Measurements from ENCODE around the gene SATB2. TPM values are rescaled to one million over a fixed set of nuclear protein-coding genes. Genes with fewer than 3 reads are reported as not detected.

The SATB2 gene
- total RNA-seq, 1 experiment from 2014 or later: 7.8 TPM

- ChIA-PET CTCF (no interaction called here), POLR2A (ENCODE audit: unreplicated experiment) (no interaction called here)
- Histone ChIP-seq H3K36me3 (ENCODE audit: low read depth) (no peaks in the 10 kb centered on the region), H4K20me1 (ENCODE audit: insufficient read depth) (no peaks in the 10 kb centered on the region), H3K4me3 (no peak overlapping the region), H3K27me3 (ENCODE audit: insufficient read depth, low read depth) (no peaks in the 10 kb centered on the region), H3K4me2 (no peak overlapping the region), H3K4me1 (replicated peaks; ENCODE audit: insufficient read depth) (no peaks in the 10 kb centered on the region), H3K9me3 (ENCODE audit: insufficient read depth, low read depth) (no peaks in the 10 kb centered on the region), H3K79me2 (ENCODE audit: low read depth) (no peaks in the 10 kb centered on the region), H3K9me2 (ENCODE audit: insufficient read depth) (no peaks in the 10 kb centered on the region), H3K27ac (no peak overlapping the region), H3F3A (ENCODE audit: insufficient read depth, low read depth) (no peaks in the 10 kb centered on the region), H2AFZ (no peak overlapping the region)
- no TSS peak for BruUV-seq (replicated peaks)
- TF ChIP-seq EZH2 (IDR thresholded peaks at IDR 0.05; ENCODE audit: low read depth): no peak
- no peak for TF ChIP-seq CTCF (conservative IDR thresholded peaks at IDR 0.05)
- DNase-seq: no peak
- intact Hi-C loops (cut with micrococcal nuclease; ENCODE audit: unreplicated experiment): no loop called here
These were observed 128.3 kb downstream of the SATB2 start for GRCh38 chr2:199329466-199329865.

- no peak overlapping the region for H2AFZ ChIP-seq
- H3K79me2 ChIP-seq (ENCODE audit: low read depth): no peaks in the 10 kb centered on the region
- no peak overlapping the region for H3K4me3 ChIP-seq
- no peaks in the 10 kb centered on the region for H3K9me3 ChIP-seq (ENCODE audit: insufficient read depth, low read depth)
- H4K20me1 ChIP-seq (ENCODE audit: insufficient read depth): no peaks in the 10 kb centered on the region
- H3F3A ChIP-seq (ENCODE audit: insufficient read depth, low read depth): no peaks in the 10 kb centered on the region
- H3K9me2 ChIP-seq (ENCODE audit: insufficient read depth): no peaks in the 10 kb centered on the region
- intact Hi-C loops (cut with micrococcal nuclease; ENCODE audit: unreplicated experiment): no loop called here
- no peak overlapping the region for H3K4me2 ChIP-seq
- no TSS peak for BruUV-seq (replicated peaks)
- no peaks in the 10 kb centered on the region for H3K4me1 ChIP-seq (replicated peaks; ENCODE audit: insufficient read depth)
- no peaks in the 10 kb centered on the region for H3K36me3 ChIP-seq (ENCODE audit: low read depth)
- ChIA-PET CTCF (no interaction called here), POLR2A (ENCODE audit: unreplicated experiment) (no interaction called here)
- TF ChIP-seq EZH2 (IDR thresholded peaks at IDR 0.05; ENCODE audit: low read depth) (no peak), CTCF (conservative IDR thresholded peaks at IDR 0.05) (no peak)
- no peak overlapping the region for H3K27ac ChIP-seq
- no peak for DNase-seq
- H3K27me3 ChIP-seq (ENCODE audit: insufficient read depth, low read depth): no peaks in the 10 kb centered on the region
These were observed 128.7 kb downstream of the SATB2 start for GRCh38 chr2:199329031-199329430.

- intact Hi-C loops (cut with micrococcal nuclease; ENCODE audit: unreplicated experiment): no loop called here
- Histone ChIP-seq H2AFZ (no peak overlapping the region), H3K27ac (no peak overlapping the region), H3K79me2 (ENCODE audit: low read depth) (no peaks in the 10 kb centered on the region), H3F3A (ENCODE audit: insufficient read depth, low read depth) (no peaks in the 10 kb centered on the region), H3K4me3 (no peak overlapping the region), H3K4me2 (no peak overlapping the region), H3K9me3 (ENCODE audit: insufficient read depth, low read depth) (no peaks in the 10 kb centered on the region), H4K20me1 (ENCODE audit: insufficient read depth) (no peaks in the 10 kb centered on the region), H3K9me2 (ENCODE audit: insufficient read depth) (no peaks in the 10 kb centered on the region), H3K4me1 (replicated peaks; ENCODE audit: insufficient read depth) (no peaks in the 10 kb centered on the region), H3K27me3 (ENCODE audit: insufficient read depth, low read depth) (no peaks in the 10 kb centered on the region), H3K36me3 (ENCODE audit: low read depth) (no peaks in the 10 kb centered on the region)
- no TSS peak for BruUV-seq (replicated peaks)
- DNase-seq: no peak
- CTCF ChIA-PET: no interaction called here
- TF ChIP-seq CTCF (conservative IDR thresholded peaks at IDR 0.05): no peak
- no peak for TF ChIP-seq EZH2 (IDR thresholded peaks at IDR 0.05; ENCODE audit: low read depth)
- POLR2A ChIA-PET (ENCODE audit: unreplicated experiment): no interaction called here
These were observed 131.9 kb downstream of the SATB2 start for GRCh38 chr2:199325881-199326280.
